Activated T-cell treated with anti-CD3 and anti-CD28 coated beads, Interleukin-2, amount 50 U/mL, for 24 hours (primary cell): Measurements from ENCODE around the gene VWA8.
"Not testable (repeated sequence)": the region's sequence is repeated elsewhere in the genome, so short reads cannot be mapped to it uniquely, and the experiment has no call there.

ENCODE experiments used
- DNase-seq: peaks from one replicate; pipeline ENCODE4 v3.0.0-alpha.2; 2020
- H3K27ac Mint-ChIP-seq: 2 replicates; pipeline ENCODE4 v1.8.0; 2020; ENCODE audit warnings: mild to moderate bottlenecking, mixed read lengths
- H3K27me3 Mint-ChIP-seq: 2 replicates; pipeline ENCODE4 v1.8.0; 2020; ENCODE audit warnings: mixed read lengths
- H3K36me3 Mint-ChIP-seq: 2 replicates; pipeline ENCODE4 v1.8.0; 2020; ENCODE audit warnings: low read depth, mixed read lengths
- H3K4me1 Mint-ChIP-seq: 2 replicates; pipeline ENCODE4 v1.8.0; 2020; ENCODE audit warnings: low read depth, mixed read lengths
- H3K4me3 Mint-ChIP-seq: 2 replicates; pipeline ENCODE4 v1.8.0; 2020; ENCODE audit warnings: mild to moderate bottlenecking, moderate library complexity, mixed read lengths
- H3K9me3 Mint-ChIP-seq: 2 replicates; pipeline ENCODE4 v1.8.0; 2020; ENCODE audit warnings: mixed read lengths

The VWA8 gene

DNA sequence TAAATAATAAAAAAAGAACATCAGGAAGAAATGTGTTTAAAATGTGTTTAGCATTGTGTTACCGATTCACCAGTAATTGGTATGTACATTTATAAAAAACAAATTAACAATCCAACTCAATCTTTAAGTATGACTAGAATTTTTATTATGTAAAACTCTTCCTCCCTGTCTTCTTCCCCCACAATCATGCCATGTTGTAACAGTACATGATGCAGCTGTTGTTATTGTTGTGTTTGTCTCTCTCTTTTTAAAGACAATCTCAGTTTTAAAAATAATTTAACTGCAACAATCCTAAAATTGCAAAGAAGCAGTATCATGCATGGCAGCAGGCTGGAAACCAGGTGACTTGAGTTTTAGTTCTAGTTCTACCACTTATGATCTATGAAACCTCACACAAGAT lies 323.3 kb downstream of the VWA8 start:
- H3K27ac Mint-ChIP-seq: no peak overlapping the region
- no peaks in the 10 kb centered on the region for H3K9me3 Mint-ChIP-seq
- H3K4me3 Mint-ChIP-seq: no peak overlapping the region

GRCh38 chr13:41637032-41637431 lies 323.9 kb downstream of the VWA8 start:
- not testable (repeated sequence) for H3K4me1 Mint-ChIP-seq, DNase-seq, H3K27ac Mint-ChIP-seq, H3K9me3 Mint-ChIP-seq, H3K27me3 Mint-ChIP-seq, H3K4me3 Mint-ChIP-seq
- H3K36me3 Mint-ChIP-seq: peaks cover 15% of the 10 kb centered on the region

More for the DNA sequence above, 323.3 kb downstream of the VWA8 start:
- no peak for DNase-seq
- Mint-ChIP-seq H3K36me3 (peaks cover 15% of the 10 kb centered on the region), H3K4me1 (no peaks in the 10 kb centered on the region), H3K27me3 (no peaks in the 10 kb centered on the region)

DNA sequence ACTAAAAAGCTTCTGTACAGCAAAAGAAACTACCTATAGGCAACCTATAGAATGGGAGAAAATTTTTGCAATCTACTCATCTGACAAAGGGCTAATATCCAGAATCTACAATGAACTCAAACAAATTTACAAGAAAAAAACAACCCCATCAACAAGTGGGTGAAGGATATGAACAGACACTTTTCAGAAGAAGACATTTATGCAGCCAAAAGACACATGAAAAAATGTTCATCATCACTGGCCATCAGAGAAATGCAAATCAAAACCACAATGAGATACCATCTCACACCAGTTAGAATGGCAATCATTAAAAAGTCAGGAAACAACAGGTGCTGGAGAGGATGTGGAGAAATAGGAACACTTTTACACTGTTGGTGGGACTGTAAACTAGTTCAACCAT lies 324.3 kb downstream of the VWA8 start:
- H3K9me3 Mint-ChIP-seq, H3K27me3 Mint-ChIP-seq, H3K4me1 Mint-ChIP-seq, H3K27ac Mint-ChIP-seq, DNase-seq, H3K4me3 Mint-ChIP-seq: not testable (repeated sequence)
- peaks cover 15% of the 10 kb centered on the region for H3K36me3 Mint-ChIP-seq

DNA sequence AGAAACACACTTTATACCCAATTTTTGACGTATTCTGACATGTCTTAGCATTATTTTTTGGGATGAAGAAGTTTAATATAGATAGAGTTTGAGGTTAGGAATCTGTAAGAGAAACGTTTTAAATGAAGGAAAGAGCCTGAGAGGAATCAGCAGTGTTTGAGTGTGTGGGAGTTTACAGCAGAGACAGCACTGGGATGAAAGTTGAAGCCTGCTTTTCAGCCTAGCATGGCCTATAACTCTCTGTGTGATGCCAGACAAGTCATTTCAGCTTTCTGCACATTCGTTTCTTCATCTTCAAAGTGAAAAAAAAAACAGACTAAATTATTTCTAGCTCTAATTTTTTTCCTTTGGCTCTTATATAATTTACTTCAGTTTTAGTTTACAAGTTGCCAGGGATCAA lies 326.5 kb downstream of the VWA8 start:
- Mint-ChIP-seq H3K27me3 (no peaks in the 10 kb centered on the region), H3K27ac (no peak overlapping the region), H3K4me1 (no peaks in the 10 kb centered on the region), H3K36me3 (peaks cover 14% of the 10 kb centered on the region), H3K4me3 (no peak overlapping the region), H3K9me3 (no peaks in the 10 kb centered on the region)
- DNase-seq: no peak

DNA sequence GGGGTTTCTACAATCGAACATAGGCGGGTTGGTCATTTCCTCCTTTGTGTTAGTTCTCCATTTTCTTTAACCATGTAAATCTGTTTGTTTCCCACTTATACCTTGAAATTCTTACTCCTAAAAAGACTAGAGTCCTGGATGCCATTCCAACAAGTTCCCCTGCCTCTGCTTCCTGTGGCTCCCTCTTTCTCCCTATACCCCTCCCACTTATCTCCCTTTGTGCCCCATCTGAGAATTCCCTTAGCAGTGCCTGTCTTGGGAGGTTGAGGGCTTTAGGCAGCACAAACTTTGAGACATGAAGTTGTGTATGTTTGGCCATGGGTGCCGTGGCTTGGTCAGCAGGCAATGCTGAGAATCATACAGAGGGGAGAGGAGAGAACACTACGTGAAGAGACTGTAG lies 327.1 kb downstream of the VWA8 start:
- H3K27ac Mint-ChIP-seq: peak overlapping the region; percentile 8

DNA sequence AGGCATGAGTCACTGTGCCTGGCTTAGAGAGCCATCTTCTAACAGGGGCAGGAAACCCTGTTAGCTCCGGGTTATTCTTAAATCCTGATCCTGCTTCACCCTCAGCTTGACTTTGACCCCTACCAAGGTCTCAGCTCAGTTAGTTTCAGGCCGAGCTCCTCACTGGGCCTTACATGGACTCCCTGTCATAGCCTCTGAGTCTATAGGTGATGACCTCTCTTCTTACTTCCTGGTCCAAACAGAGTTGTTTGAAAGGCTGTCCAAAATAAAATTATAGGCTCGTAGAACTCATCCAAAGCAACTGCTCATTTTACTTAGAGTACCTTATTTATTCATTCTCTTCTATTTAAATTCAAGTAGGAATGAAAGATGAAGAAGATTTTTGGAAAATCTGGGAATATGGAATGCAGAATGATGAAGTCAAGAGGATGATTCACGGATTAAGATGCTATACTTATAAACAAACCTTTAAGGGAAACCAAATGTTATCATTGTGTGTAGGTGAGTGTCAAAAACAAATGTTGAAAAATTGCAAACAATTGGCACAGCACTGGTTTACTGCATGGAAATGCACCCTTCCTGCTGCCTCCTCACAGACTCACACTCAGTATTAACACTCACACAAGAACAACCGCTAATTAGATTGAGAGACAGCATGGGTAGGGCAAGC lies 329.5 kb downstream of the VWA8 start:
- H3K27ac Mint-ChIP-seq: no peak overlapping the region
- no peaks in the 10 kb centered on the region for H3K4me1 Mint-ChIP-seq
- no peak overlapping the region for H3K4me3 Mint-ChIP-seq
- H3K9me3 Mint-ChIP-seq: no peaks in the 10 kb centered on the region
- peaks cover 16% of the 10 kb centered on the region for H3K36me3 Mint-ChIP-seq
- no peak for DNase-seq
- H3K27me3 Mint-ChIP-seq: no peaks in the 10 kb centered on the region

More for the DNA sequence above, 327.1 kb downstream of the VWA8 start:
- H3K9me3 Mint-ChIP-seq: no peaks in the 10 kb centered on the region
- no peak overlapping the region for H3K4me3 Mint-ChIP-seq
- no peaks in the 10 kb centered on the region for H3K4me1 Mint-ChIP-seq
- H3K36me3 Mint-ChIP-seq: peaks cover 14% of the 10 kb centered on the region
- no peaks in the 10 kb centered on the region for H3K27me3 Mint-ChIP-seq
- DNase-seq: no peak

DNA sequence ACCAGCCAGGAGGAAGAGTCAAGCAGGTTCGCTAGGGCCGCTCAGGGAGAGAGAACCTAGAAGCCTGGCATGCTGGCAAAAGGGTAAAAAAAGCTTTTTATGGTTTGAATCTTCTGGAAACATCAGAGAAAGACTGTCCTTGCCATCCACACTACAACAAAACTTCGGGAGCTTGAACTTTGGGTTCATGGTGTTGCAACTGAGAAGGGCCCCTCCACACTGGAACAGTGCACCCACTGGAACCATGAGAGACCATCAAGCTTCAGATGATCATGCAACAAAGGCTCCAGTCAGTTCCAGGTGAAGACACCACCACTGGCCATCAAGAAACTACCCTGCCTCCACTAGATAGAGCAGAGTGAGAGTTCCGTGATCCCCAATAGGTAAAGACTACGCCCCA lies 333.5 kb downstream of the VWA8 start:
- no peaks in the 10 kb centered on the region for H3K9me3 Mint-ChIP-seq

DNA sequence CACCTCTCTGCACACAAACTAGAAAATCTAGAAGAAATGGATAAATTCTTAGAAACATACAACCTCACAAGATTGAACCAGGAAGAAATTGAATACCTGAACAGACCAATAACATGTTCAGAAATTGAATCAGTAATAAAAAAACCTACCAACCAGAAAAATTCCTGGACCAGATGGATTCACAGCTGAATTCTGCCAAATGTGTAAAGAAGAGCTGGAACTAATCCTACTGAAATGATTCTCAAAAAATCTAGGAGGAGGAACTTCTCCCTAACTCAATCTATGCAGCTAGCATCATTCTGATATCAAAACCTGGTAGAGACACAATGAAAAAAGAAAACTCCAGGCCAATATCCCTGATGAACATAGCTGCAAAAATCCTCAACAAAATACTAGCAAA lies 336.9 kb downstream of the VWA8 start:
- H3K4me3 Mint-ChIP-seq: no peak overlapping the region
- H3K36me3 Mint-ChIP-seq: peaks cover 50% of the 10 kb centered on the region
- DNase-seq: no peak
- no peaks in the 10 kb centered on the region for H3K27me3 Mint-ChIP-seq
- no peak overlapping the region for H3K27ac Mint-ChIP-seq
- no peaks in the 10 kb centered on the region for H3K9me3 Mint-ChIP-seq
- no peaks in the 10 kb centered on the region for H3K4me1 Mint-ChIP-seq

More for the DNA sequence above, 333.5 kb downstream of the VWA8 start:
- H3K27me3 Mint-ChIP-seq: no peaks in the 10 kb centered on the region
- H3K4me3 Mint-ChIP-seq: no peak overlapping the region
- H3K27ac Mint-ChIP-seq: no peak overlapping the region
- DNase-seq: no peak
- no peaks in the 10 kb centered on the region for H3K4me1 Mint-ChIP-seq
- H3K36me3 Mint-ChIP-seq: peaks cover 28% of the 10 kb centered on the region

- Mint-ChIP-seq H3K4me3 (no peak overlapping the region), H3K36me3 (peaks cover 47% of the 10 kb centered on the region), H3K4me1 (no peaks in the 10 kb centered on the region), H3K27ac (no peak overlapping the region), H3K27me3 (no peaks in the 10 kb centered on the region), H3K9me3 (no peaks in the 10 kb centered on the region)
- DNase-seq: no peak
Observed at GRCh38 chr13:41622432-41623429, 338.2 kb downstream of the VWA8 start.

GRCh38 chr13:41621716-41622431 lies 339.0 kb downstream of the VWA8 start:
- H3K27me3 Mint-ChIP-seq: no peaks in the 10 kb centered on the region
- no peak overlapping the region for H3K4me3 Mint-ChIP-seq
- no peak for DNase-seq
- H3K27ac Mint-ChIP-seq: no peak overlapping the region
- peaks cover 43% of the 10 kb centered on the region for H3K36me3 Mint-ChIP-seq
- no peaks in the 10 kb centered on the region for H3K9me3 Mint-ChIP-seq
- no peaks in the 10 kb centered on the region for H3K4me1 Mint-ChIP-seq

GRCh38 chr13:41617633-41618032 lies 343.3 kb downstream of the VWA8 start:
- not testable (repeated sequence) for H3K9me3 Mint-ChIP-seq, H3K27ac Mint-ChIP-seq
- peaks cover 53% of the 10 kb centered on the region for H3K36me3 Mint-ChIP-seq

DNA sequence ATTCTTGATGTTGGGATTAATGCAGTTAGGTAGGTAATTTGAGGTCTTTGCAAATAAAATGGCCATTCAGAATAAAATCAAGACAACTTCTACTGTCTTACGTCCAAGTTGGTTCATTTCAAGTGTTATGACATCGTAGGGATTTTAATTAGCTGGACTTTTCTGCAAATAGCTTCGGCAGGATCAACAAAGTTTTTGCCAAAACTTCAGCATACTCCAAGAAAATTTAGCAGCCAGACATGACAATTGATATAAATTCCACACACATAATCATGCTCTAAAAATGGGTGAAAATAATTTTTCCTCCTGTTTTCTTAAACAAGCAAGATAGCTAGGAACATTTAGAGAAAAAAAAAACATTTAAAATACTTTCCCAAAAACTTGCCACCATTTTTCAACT lies 344.8 kb downstream of the VWA8 start:
- no peaks in the 10 kb centered on the region for H3K4me1 Mint-ChIP-seq
- H3K27ac Mint-ChIP-seq: no peak overlapping the region
- no peaks in the 10 kb centered on the region for H3K27me3 Mint-ChIP-seq
- no peak for DNase-seq
- H3K4me3 Mint-ChIP-seq: no peak overlapping the region
- no peaks in the 10 kb centered on the region for H3K9me3 Mint-ChIP-seq
- peaks cover 54% of the 10 kb centered on the region for H3K36me3 Mint-ChIP-seq

More at GRCh38 chr13:41617633-41618032, 343.3 kb downstream of the VWA8 start:
- not testable (repeated sequence) for H3K27me3 Mint-ChIP-seq, H3K4me1 Mint-ChIP-seq, DNase-seq, H3K4me3 Mint-ChIP-seq

DNA sequence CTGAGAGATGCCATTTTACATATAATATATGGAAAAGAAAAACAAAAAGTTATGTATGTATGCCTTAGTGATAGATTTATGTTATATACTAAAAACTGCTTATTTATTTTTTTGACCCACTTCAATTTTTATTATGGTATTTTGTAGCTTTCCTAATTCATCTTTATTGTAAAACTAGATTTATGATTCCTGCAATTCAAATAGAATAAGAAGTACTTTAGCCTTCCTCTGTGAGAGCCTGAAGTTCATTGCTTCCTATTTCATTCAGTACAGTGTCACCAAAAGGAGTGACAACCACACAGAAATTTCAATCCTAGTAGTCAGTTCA lies 345.4 kb downstream of the VWA8 start:
- Mint-ChIP-seq H3K27me3 (no peaks in the 10 kb centered on the region), H3K36me3 (peaks cover 60% of the 10 kb centered on the region), H3K4me1 (no peaks in the 10 kb centered on the region), H3K4me3 (no peak overlapping the region), H3K27ac (no peak overlapping the region), H3K9me3 (no peaks in the 10 kb centered on the region)
- no peak for DNase-seq

DNA sequence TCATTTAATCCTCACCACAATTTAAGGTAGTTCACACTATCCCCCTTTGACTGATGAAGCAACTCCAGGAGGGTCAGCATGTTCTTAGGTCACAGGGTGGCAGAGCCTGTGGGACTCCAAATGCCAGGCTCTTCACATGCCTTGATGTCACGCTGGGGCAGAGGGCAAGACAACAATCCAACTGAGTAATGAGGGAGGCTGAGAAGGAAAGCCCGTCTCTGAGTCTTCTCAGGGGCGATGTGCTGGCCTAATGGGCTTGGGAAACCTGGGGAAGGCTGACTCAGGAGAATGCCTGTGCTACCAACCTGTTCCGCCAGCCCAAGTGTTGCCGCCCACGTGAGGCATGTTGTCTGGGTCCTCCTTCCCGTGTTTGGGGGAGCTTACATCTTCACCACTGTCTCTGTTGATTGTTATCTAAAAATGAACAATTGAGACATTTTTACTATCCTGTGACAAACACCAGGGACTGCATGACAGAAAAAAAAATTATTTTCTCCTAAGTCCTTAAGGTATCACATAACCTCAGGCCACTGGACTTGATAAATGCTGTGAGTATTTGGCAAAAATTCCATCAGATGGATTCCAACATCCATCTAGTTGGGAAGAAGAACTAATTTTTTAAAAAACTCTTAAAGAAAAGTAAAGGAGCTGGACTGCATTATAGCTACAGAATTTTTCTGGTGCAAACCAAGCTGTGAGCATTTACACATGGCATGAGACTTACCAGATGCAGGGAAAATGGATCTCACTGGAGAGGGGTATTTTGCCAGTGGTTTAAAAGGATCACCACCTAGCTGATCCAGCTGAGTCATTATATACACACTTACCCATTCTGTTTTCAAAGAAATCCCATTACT lies 346.0 kb downstream of the VWA8 start:
- Mint-ChIP-seq H3K4me1 (no peaks in the 10 kb centered on the region), H3K27ac (no peak overlapping the region), H3K36me3 (peaks cover 60% of the 10 kb centered on the region), H3K9me3 (no peaks in the 10 kb centered on the region), H3K27me3 (no peaks in the 10 kb centered on the region), H3K4me3 (no peak overlapping the region)
- no peak for DNase-seq
